Measurements from ENCODE around the gene GRHPR. TPM values are rescaled to one million over a fixed set of nuclear protein-coding genes. Genes with fewer than 3 reads are reported as not detected.
A peak's percentile ranks its signal among the peaks of the same experiment; 100 is the strongest.

The GRHPR gene
- total RNA-seq (ENCODE audit: low replicate concordance): 116 and 187 TPM in 2 replicates

DNA sequence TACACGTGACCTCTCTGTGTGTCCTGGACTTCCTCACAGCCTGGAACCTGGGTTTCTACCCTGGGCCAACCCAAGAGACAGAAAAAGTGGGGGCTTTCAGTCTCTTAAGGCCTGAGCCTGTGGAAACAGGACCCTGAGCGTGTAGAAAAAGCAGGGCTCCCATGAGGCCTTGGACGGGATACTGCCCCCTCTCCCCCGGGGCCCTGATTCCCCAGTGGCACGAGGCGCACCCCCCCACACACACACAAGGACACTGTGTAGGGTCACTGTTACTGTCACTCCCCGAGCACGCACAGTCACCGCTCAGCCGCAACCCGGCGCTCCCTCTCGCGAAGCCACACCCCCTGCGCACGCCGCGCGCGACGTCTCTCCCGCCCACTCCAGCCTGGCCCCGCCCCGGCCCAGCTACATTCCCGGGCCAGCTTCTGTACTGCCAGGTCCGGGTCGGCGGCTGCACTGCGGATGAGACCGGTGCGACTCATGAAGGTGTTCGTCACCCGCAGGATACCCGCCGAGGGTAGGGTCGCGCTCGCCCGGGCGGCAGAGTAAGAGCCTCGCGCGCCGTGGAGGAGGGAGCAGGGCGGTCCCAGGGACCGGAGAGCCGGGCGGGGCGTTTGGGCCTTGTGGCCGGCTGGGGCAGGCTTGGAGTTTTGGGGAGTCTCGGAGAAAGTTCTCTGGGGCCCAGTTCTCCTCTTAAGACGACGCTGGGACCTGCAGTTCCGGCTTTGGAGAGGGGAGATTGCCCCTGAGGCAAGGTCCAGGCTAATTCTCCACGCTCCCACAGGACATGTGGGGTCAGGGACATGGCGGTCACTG lies at the start of gene GRHPR:
TSS of gene GRHPR (plus strand) at position 408 of the 816 bp plus-strand sequence. CDS start at position 463, 55 bp downstream.
- H3K9ac ChIP-seq: peak within 1 kb of the TSS; percentile 74
- H3K27me3 ChIP-seq: no peaks in the 10 kb centered on the region
- H3K27ac ChIP-seq: no peak within 1 kb of the TSS

DNA sequence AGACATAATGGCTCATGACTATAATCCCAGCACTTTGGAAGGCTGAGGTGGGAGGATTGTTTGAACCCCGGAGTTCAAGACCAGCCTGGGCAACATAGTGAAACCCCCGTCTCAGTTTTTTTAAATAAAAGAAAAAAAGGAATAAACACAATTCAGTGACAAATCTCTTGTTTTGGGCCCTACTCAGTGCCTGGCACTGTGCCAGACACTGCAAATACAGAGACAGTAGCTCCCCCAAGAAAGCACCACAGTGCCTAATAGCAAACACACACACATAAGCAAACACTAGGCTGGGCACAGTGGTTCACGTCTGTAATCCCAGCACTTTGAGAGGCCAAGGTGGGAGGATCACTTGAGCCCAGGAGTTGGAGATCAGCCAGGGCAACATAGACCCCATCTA lies 49.7 kb upstream of the GRHPR start:
- H4K20me1 ChIP-seq (ENCODE audit: low read depth): no peaks in the 10 kb centered on the region

More for the DNA sequence above, at the start of gene GRHPR:
- H3F3A ChIP-seq (ENCODE audit: low read depth): peaks cover 8% of the 10 kb centered on the region
- peaks cover 37% of the 10 kb centered on the region for H3K79me2 ChIP-seq (ENCODE audit: low read depth)
- TF ChIP-seq, protein P1, sequence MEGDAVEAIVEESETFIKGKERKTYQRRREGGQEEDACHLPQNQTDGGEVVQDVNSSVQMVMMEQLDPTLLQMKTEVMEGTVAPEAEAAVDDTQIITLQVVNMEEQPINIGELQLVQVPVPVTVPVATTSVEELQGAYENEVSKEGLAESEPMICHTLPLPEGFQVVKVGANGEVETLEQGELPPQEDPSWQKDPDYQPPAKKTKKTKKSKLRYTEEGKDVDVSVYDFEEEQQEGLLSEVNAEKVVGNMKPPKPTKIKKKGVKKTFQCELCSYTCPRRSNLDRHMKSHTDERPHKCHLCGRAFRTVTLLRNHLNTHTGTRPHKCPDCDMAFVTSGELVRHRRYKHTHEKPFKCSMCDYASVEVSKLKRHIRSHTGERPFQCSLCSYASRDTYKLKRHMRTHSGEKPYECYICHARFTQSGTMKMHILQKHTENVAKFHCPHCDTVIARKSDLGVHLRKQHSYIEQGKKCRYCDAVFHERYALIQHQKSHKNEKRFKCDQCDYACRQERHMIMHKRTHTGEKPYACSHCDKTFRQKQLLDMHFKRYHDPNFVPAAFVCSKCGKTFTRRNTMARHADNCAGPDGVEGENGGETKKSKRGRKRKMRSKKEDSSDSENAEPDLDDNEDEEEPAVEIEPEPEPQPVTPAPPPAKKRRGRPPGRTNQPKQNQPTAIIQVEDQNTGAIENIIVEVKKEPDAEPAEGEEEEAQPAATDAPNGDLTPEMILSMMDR (IDR thresholded peaks at IDR 0.05): no peak
- no peak for TF ChIP-seq EZH2 (IDR thresholded peaks at IDR 0.05)
- no peak for TF ChIP-seq EZH2phosphoT487 (IDR thresholded peaks at IDR 0.05)
- peaks cover 21% of the 10 kb centered on the region for H3K4me1 ChIP-seq
- peak within 1 kb of the TSS; percentile 79 for H3K4me2 ChIP-seq
- DNase-seq (ENCODE audit: low spot score): peak; percentile 83
- peaks cover 15% of the 10 kb centered on the region for H3K4me1 Mint-ChIP-seq
- H3K9me3 ChIP-seq (ENCODE audit: low read depth): no peaks in the 10 kb centered on the region
- no peaks in the 10 kb centered on the region for H3K36me3 ChIP-seq
- peak within 1 kb of the TSS; percentile 59 for H2AFZ ChIP-seq (replicated peaks)
- peaks cover 2% of the 10 kb centered on the region for H3K27me3 Mint-ChIP-seq (ENCODE audit: insufficient read depth, low read depth)
- peaks cover 13% of the 10 kb centered on the region for H3K36me3 Mint-ChIP-seq
- peak within 1 kb of the TSS; percentile 95 for H3K4me3 Mint-ChIP-seq
- no peaks in the 10 kb centered on the region for H3K9me3 Mint-ChIP-seq
- H3K27ac Mint-ChIP-seq: peak within 1 kb of the TSS; percentile 94
- peaks cover 22% of the 10 kb centered on the region for H4K20me1 ChIP-seq (ENCODE audit: low read depth)
- peak within 1 kb of the TSS; percentile 97 for H3K4me3 ChIP-seq

DNA sequence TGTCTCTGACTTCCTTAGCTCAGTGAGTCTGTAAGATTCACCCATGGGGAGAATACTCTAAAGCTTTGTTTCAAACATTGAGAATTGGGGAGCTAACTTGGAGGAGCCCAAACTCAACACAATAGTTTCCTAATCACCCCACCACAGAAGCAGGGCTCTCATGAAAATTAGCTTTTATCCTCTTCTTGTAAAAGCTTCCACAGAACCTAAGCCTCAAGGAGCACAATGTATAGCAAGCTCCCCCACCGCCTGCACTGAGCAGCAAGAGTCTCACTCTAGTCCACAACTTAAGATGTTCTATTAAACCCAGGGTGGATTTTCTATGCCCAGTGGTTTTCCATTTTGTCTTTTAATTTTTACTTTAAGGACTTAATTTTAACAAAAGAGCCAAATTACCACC lies 48.9 kb upstream of the GRHPR start:
- H3F3A ChIP-seq (ENCODE audit: low read depth): no peaks in the 10 kb centered on the region
- no peaks in the 10 kb centered on the region for H3K27me3 ChIP-seq
- no peak overlapping the region for H2AFZ ChIP-seq (replicated peaks)
- H3K36me3 ChIP-seq: no peaks in the 10 kb centered on the region
- no peaks in the 10 kb centered on the region for H3K27me3 Mint-ChIP-seq (ENCODE audit: insufficient read depth, low read depth)
- peaks cover 6% of the 10 kb centered on the region for H3K4me1 ChIP-seq
- H3K9me3 ChIP-seq (ENCODE audit: low read depth): no peaks in the 10 kb centered on the region
- no peak overlapping the region for H3K4me2 ChIP-seq
- no peaks in the 10 kb centered on the region for H3K9me3 Mint-ChIP-seq
- H3K27ac ChIP-seq: no peak overlapping the region
- no peak overlapping the region for H3K9ac ChIP-seq
- H3K4me3 ChIP-seq: no peak overlapping the region
- no peak overlapping the region for H3K27ac Mint-ChIP-seq
- H4K20me1 ChIP-seq (ENCODE audit: low read depth): no peaks in the 10 kb centered on the region
- no peaks in the 10 kb centered on the region for H3K36me3 Mint-ChIP-seq
- no peaks in the 10 kb centered on the region for H3K79me2 ChIP-seq (ENCODE audit: low read depth)
- peaks cover 10% of the 10 kb centered on the region for H3K4me1 Mint-ChIP-seq
- no peak overlapping the region for H3K4me3 Mint-ChIP-seq
- peak; percentile 27 for DNase-seq (ENCODE audit: low spot score)
- TF ChIP-seq, protein P1 (IDR thresholded peaks at IDR 0.05): no peak
- TF ChIP-seq EZH2 (IDR thresholded peaks at IDR 0.05) (no peak), EZH2phosphoT487 (IDR thresholded peaks at IDR 0.05) (no peak)

More for the DNA sequence above, 49.7 kb upstream of the GRHPR start:
- no peaks in the 10 kb centered on the region for H3K9me3 Mint-ChIP-seq
- Histone ChIP-seq H3K79me2 (ENCODE audit: low read depth) (no peaks in the 10 kb centered on the region), H3K4me1 (peaks cover 6% of the 10 kb centered on the region), H3F3A (ENCODE audit: low read depth) (no peaks in the 10 kb centered on the region), H2AFZ (replicated peaks) (no peak overlapping the region), H3K4me2 (no peak overlapping the region), H3K27me3 (no peaks in the 10 kb centered on the region), H3K27ac (no peak overlapping the region), H3K36me3 (no peaks in the 10 kb centered on the region), H3K4me3 (no peak overlapping the region), H3K9me3 (ENCODE audit: low read depth) (no peaks in the 10 kb centered on the region), H3K9ac (no peak overlapping the region)
- DNase-seq (ENCODE audit: low spot score): no peak
- no peak overlapping the region for H3K4me3 Mint-ChIP-seq
- peaks cover 10% of the 10 kb centered on the region for H3K4me1 Mint-ChIP-seq
- H3K27me3 Mint-ChIP-seq (ENCODE audit: insufficient read depth, low read depth): no peaks in the 10 kb centered on the region
- TF ChIP-seq, protein P1 (IDR thresholded peaks at IDR 0.05): no peak
- no peak for TF ChIP-seq EZH2 (IDR thresholded peaks at IDR 0.05)
- TF ChIP-seq EZH2phosphoT487 (IDR thresholded peaks at IDR 0.05): no peak
- no peaks in the 10 kb centered on the region for H3K36me3 Mint-ChIP-seq
- no peak overlapping the region for H3K27ac Mint-ChIP-seq

All from neural progenitor cell (in vitro differentiated cells).